SK-N-MC (cell line): Measurements from ENCODE around the gene OR4F6.

Experiments used
- DNase-seq: peaks from one replicate; pipeline ENCODE4 v3.0.0-alpha.2; 2011; ENCODE audit warnings: low read depth, low spot score
- H3K27ac ChIP-seq: fragments of 200-600 bp; sonication (generic); 2 replicates; pipeline ENCODE4 v1.5.1; 2016; ENCODE audit warnings: mixed run types
- H3K36me3 ChIP-seq: fragments of 200-600 bp; sonication (generic); 2 replicates; pipeline ENCODE4 v1.6.1; 2017; ENCODE audit warnings: antibody characterized with exemption, low read length, mixed read lengths; ENCODE audit not compliant: insufficient read depth
- H3K4me3 ChIP-seq: fragments of 200-600 bp; sonication (generic); 2 replicates; pipeline ENCODE4 v1.5.1; 2016
- H3K9ac ChIP-seq: fragments of 200-600 bp; sonication (generic); 2 replicates; pipeline ENCODE4 v1.8.0; 2017; ENCODE audit warnings: mixed run types, mixed read lengths; ENCODE audit not compliant: insufficient read length
- H3K9me3 ChIP-seq: fragments of 200-600 bp; sonication (generic); 2 replicates; pipeline ENCODE4 v1.6.1; 2017; ENCODE audit warnings: low read depth, mild to moderate bottlenecking, antibody characterized with exemption, low read length, moderate library complexity, mixed read lengths
- EZH2 ChIP-seq: fragments of 200-600 bp; sonication (generic); IDR thresholded peaks from one replicate; pipeline ENCODE4 v1.6.1; 2017; ENCODE audit warnings: antibody characterized with exemption
- FOXP2 ChIP-seq: optimal IDR thresholded peaks from 2 replicates; pipeline ENCODE3; 2011; ENCODE audit warnings: mild to moderate bottlenecking, moderate library complexity; ENCODE audit not compliant: insufficient read depth; ENCODE audit errors: extremely low read length, control extremely low read depth
- POLR2AphosphoS5 ChIP-seq: IDR thresholded peaks from 2 replicates; pipeline ENCODE4 v1.6.1; 2012; ENCODE audit warnings: mild to moderate bottlenecking, low read depth, low read length, borderline replicate concordance

OR4F6 gene

DNA sequence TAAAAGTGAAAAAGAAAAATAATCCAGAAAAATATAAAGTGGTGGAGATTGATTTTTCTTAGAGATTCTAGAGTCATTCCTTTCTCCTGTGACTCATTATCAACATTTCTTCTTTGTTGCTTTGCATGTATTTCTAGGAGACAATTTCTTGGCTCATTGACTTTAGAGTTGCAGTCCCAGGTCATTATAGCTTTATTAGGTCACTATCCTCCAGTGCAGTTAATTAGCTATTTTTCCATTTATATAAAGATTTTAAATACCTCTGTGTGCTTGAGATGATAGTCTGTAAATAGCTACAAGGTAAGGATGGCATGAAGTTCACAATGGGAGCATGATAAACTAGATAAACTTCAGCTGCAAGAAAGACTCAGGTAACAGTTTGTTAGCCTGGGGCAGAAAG, 8.6 kb downstream of the OR4F6 start, which contains the start of gene OR4F15:
TSS of gene OR4F15 (plus strand) at position 301 of the 400 bp plus-strand sequence. CDS start 5,985 bp downstream, outside the sequence.
- TF ChIP-seq POLR2AphosphoS5 (no peak), FOXP2 (no peak), EZH2 (no peak)
- no peaks in the 10 kb centered on the region for H3K9me3 ChIP-seq
- H3K36me3 ChIP-seq: no peaks in the 10 kb centered on the region
- H3K4me3 ChIP-seq: no peak within 1 kb of the TSS
- DNase-seq: no peak
- no peak within 1 kb of the TSS for H3K9ac ChIP-seq
- H3K27ac ChIP-seq: no peak within 1 kb of the TSS

DNA sequence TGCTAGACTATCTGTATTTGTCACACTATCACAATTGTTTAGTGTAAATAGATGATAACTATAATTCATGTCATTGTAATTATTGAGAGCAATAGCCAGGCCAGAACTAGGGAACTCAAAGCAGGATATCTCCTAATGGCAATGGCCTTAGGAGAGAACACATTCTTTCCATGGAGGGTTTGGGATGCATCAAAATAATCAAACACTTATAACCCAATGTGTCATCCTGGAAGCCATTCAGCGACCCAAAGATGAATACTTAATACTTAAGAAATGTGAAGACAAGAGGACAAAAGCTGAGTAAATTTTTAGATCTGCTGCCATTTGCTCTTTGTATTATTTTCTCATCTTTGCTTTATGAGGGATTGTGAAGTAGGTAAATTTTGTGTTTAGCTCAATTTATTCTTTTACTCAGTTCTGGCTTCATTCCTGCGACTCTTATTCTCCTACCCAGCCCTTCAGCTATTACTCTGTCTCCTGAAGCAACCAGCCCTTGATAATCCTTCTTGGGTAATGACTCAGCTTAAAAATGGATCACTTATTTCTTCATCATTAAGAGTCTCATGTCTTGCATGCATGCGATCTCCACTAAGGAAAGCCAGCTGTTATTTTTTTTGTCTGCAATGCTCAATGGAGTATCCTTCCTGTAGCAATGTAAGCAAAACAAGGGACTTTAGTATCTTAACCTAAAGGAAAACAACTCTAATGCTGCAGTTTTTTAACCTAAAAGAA, 10.7 kb downstream of the OR4F6 start:
- Histone ChIP-seq H3K9me3 (no peaks in the 10 kb centered on the region), H3K27ac (no peak overlapping the region), H3K4me3 (no peak overlapping the region), H3K9ac (no peak overlapping the region), H3K36me3 (no peaks in the 10 kb centered on the region)
- no peak for DNase-seq
- TF ChIP-seq EZH2 (no peak), FOXP2 (no peak), POLR2AphosphoS5 (no peak)

DNA sequence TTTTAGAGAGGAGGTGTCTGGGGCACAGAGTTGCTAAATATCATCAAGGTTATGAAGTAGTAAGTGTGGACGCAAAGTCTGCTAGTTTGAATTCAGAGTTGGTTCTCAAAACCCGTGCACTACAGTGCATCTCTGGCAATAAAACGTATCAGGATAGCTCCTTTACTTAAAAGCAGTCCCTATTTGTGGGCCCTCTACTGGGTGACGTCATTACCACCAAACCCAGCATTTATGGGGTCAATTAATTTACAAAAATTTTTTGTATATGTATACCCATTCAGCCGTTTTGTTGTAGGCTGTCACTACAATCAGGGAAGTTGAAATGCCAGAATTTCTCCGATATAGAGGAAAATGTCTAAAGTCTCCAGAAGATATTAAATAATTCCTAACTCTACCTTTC, 17.5 kb downstream of the OR4F6 start:
- TF ChIP-seq FOXP2 (no peak), POLR2AphosphoS5 (no peak), EZH2 (no peak)
- H3K9ac ChIP-seq: no peak overlapping the region
- H3K9me3 ChIP-seq: no peaks in the 10 kb centered on the region
- no peak for DNase-seq
- no peak overlapping the region for H3K27ac ChIP-seq
- no peak overlapping the region for H3K4me3 ChIP-seq
- no peaks in the 10 kb centered on the region for H3K36me3 ChIP-seq

DNA sequence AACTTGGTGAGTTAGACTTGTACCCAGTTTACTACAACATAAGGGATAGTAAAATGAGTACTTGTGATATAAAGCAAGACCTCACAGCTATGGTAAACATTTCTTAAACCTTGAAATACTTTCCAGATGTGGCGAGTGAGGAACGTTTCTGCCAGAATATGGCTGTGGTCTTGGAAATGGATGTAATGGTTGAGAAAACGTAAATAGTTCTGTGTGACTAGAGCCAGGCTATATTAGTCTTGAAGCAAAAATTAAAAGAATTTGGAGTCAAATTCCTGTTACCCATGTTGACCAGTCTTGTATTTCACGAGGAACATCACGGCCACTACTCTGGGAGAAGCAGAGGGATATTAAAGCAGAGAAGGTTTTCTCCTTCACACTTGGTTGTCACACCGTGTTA, 23.9 kb downstream of the OR4F6 start:
- Histone ChIP-seq H3K36me3 (no peaks in the 10 kb centered on the region), H3K9me3 (no peaks in the 10 kb centered on the region), H3K9ac (no peak overlapping the region), H3K27ac (no peak overlapping the region), H3K4me3 (no peak overlapping the region)
- DNase-seq: no peak
- TF ChIP-seq EZH2: no peak
- TF ChIP-seq FOXP2: no peak
- no peak for TF ChIP-seq POLR2AphosphoS5

DNA sequence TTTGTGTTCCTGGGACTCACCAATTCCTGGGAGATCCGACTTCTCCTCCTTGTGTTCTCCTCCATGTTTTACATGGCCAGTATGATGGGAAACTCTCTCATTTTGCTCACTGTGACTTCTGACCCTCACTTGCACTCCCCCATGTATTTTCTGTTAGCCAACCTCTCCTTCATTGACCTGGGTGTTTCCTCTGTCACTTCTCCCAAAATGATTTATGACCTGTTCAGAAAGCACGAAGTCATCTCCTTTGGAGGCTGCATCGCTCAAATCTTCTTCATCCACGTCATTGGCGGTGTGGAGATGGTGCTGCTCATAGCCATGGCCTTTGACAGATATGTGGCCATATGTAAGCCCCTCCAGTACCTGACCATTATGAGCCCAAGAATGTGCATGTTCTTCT, 25.5 kb downstream of the OR4F6 start:
- TF ChIP-seq FOXP2: no peak
- no peak for TF ChIP-seq EZH2
- TF ChIP-seq POLR2AphosphoS5: no peak
- H3K9ac ChIP-seq: no peak overlapping the region
- no peak for DNase-seq
- H3K9me3 ChIP-seq: no peaks in the 10 kb centered on the region
- no peaks in the 10 kb centered on the region for H3K36me3 ChIP-seq
- no peak overlapping the region for H3K4me3 ChIP-seq
- no peak overlapping the region for H3K27ac ChIP-seq

DNA sequence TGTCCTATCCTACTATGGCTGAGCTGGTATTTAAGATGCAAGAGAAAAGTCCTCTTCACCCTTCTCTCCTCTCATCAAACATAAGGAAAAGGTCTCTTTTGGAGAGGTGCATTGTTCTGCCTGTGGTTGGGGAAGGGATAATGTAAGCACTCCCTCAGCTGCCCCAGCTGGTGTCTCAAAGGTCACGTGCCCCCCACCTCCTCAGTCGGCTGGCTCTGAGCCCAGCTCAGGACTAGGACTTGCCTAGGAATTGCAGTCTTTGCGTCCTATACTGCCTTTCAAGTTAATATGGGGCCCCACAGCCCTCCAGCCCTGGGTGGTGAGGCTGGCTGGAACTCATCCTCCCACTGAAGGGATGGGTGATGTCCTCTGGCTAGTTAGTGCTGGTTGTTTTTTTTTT, 38.3 kb downstream of the OR4F6 start:
- Histone ChIP-seq H3K9me3 (no peaks in the 10 kb centered on the region), H3K36me3 (no peaks in the 10 kb centered on the region), H3K9ac (no peak overlapping the region), H3K4me3 (no peak overlapping the region), H3K27ac (no peak overlapping the region)
- no peak for DNase-seq
- TF ChIP-seq EZH2: no peak
- TF ChIP-seq POLR2AphosphoS5: no peak
- TF ChIP-seq FOXP2: no peak

DNA sequence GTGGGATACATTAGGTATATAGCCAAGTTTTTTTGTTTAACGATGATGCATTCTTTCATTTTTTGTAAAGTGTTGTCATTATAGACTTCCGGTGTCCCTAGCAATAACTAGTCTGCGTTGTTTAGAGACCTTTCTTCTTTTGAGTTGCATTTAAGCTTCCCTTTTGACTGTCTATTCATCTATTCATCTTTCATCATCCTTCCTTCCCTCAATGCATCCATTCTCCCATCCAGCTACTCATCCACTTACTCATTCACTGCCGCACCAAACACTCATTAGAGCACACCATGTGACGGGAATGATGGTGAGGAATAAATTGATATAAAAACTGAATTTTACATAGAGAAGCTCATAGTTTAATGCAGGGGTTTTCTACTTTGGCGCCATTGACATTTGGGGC, 41.6 kb downstream of the OR4F6 start:
- Histone ChIP-seq H3K4me3 (no peak overlapping the region), H3K9ac (no peak overlapping the region), H3K27ac (no peak overlapping the region), H3K36me3 (no peaks in the 10 kb centered on the region), H3K9me3 (no peaks in the 10 kb centered on the region)
- TF ChIP-seq FOXP2 (no peak), POLR2AphosphoS5 (no peak), EZH2 (no peak)
- DNase-seq: no peak

DNA sequence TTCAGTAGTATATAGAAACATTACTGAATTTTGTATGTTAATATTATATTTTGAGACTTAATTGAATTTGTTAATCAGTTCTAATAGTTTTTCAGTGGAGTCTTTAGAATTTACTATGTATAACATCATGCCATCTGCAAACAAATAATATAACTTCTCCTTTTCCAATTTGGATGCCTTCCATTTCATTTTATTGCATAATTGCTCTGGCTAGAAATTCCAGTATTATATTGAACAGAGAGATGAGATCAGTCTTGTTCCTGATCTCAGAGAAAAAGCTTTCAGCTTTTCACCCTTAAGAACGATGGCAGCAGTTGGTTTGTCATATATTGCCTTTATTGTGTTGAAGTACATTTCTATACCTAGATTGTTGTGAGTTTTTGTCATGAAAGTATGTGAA, 49.0 kb downstream of the OR4F6 start:
- no peak overlapping the region for H3K27ac ChIP-seq
- no peak for DNase-seq
- TF ChIP-seq POLR2AphosphoS5 (no peak), FOXP2 (no peak), EZH2 (no peak)
- H3K9ac ChIP-seq: no peak overlapping the region
- H3K36me3 ChIP-seq: no peaks in the 10 kb centered on the region
- no peaks in the 10 kb centered on the region for H3K9me3 ChIP-seq
- H3K4me3 ChIP-seq: no peak overlapping the region
